NCI-H1417 (cell line): ENCODE measurements around the gene EPHA10.
"Not testable (repeated sequence)": the region's sequence is repeated elsewhere in the genome, so short reads cannot be mapped to it uniquely, and the experiment has no call there.

Experiments
- DNase-seq, 3 experiments: peaks; one replicate each; lab custom pipeline; 2025; lab: John Stamatoyannopoulos, UW

Gene EPHA10

DNA sequence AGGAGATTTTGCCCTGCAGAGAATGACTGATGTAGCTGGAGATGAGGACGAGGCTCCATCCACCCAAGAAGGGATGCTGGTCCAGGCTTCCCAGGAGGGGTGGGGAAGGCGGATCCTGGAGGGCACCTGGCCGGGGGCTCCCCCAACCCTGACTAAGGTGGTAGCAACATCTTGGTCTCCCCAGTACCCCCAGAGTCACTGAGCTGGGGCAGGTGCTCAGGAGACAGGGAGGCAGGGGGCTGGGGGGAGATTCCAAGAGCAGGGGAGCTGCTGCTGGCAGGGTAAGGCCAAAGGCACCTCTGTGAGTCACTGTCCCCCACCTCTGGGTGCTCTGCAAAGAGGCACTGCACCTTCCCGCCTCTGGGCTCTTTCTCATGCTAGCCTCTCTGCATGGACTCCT is 48.6 kb downstream of the EPHA10 start:
- no peak for DNase-seq

DNA sequence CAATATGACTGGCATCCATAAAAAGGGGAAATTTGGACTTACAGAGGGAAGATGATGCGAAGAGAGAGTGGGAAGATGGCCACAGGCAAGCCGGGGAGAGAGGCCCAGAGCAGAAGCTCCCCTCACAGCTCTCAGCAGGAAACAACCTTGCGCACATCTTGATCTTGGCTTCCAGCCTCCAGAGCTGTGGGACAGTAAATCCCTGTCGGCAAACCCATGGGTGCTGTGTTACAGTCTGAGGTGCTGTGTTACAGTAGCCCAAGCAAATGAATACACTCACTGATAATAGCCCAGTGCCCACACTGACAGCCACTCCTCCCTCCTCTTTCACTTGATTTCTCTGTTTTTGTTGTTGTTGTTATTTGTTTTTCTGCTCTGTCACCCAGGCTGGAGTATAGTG is 50.2 kb downstream of the EPHA10 start:
- DNase-seq = no peak

DNA sequence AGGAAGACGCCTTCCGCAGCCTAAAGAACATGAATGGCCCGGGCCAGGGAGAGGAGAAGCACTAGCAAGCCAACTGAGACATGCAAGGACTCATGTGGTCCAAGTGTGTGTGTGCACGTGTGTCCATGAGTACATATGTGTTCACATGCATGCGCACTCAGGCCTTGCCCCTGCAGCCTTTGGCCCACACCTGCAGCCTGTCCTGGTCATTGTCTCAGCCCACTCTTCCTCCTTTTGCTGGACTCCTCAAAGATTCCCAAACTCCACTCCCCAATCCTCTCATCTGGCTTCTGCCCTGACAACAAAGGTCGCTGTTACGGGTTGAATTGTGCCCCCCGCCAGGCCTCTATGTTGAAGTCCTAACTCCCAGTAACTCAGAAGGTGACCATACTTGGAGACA is 50.7 kb downstream of the EPHA10 start:
- no peak for DNase-seq

DNA sequence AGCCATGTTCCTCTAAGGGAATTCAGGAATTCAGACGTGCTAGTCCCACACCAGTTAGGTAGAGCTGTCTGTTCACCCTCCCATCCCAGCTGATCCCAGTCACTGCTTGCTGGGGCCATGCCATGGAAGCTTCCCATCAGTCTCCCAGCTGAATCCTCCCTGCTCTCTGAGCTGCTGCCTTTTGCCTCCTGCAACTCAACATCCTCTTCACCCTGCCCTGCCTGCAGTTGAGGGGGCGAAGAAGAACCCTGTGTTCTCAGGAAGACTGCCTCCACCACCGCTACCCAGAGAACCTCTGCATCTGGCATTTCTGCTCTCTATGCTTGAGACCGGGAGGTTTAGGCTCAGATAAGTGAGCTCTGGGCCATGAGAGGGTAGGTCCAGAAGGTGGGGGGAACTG is 56.4 kb downstream of the EPHA10 start:
- DNase-seq = no peak

DNA sequence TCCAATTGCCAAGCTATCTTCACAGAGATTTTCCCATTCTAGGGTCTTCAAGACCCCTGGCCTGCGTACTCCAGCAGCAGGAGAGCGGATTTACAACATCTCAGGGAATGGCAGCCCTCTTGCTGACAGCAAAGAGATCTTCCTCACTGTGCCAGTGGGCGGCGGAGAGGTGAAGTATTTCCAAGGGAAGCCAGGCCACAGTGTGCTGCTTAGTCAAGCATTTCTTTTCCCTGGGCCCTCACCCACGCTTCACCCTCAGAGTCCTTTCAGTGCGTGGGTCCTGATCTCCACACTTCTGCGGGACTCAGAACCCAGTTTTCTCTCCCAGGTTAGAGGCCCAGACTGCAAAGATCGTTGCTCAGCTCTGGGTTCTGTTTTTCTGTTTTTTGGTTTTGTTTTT is 59.5 kb downstream of the EPHA10 start:
- no peak for DNase-seq

DNA sequence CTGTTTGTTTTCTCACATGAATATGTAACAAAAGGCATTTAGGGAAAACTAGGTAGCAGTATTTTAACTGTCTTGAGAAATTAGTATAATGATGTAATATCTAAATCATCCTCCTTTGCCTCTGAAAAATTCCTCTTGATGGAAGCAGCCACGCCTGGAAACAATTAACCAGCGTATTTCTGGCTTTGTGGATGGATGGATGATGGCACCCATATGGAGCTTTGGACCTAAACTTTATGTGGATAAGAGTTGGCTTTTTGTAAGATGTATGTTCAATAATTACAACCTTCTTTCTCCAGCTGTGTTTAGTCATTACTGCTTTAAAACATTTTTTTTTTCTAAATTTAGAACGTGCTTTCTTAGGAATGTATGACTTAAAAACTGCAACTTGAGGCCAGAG is 60.0 kb downstream of the EPHA10 start:
- no peak for DNase-seq

DNA sequence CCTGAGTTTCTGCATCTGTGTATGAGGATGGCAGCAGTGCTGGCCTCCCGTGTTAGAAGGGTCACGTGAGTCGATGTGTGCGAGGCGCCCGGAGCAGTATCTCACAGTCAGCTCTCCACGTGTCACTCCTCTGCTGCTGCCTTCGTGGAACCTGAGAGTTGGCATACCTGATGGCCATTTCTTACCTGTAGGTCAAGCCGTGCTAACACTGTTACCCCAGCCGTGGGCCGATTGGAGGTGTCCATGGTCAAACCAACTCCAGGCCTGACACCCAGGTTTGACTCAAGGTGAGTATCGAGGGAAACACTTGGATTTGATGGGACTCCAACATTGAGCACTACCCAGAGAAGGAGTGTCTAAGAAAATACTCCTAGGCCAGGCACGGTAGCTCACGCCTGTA is 61.9 kb downstream of the EPHA10 start:
- DNase-seq = no peak

DNA sequence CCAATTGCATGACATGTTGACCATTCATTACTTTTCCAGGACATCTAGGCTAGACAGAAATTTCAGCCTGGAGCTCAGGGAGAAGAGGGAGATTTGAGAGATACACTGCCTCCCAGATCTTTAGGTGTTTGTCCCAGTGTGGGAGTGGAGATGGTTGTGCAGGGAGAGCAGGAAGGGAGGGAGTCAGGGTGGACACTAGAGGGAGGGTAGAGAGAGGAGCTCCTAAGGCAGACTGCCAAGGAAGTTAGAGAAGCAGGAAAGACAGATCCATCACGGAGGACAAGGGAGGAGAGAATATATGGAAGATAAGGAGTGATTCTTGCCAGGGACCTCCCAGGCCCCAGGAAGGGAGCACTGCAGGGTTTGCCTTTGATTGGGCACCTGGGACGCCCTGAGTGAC is 63.9 kb downstream of the EPHA10 start:
- DNase-seq = no peak

DNA sequence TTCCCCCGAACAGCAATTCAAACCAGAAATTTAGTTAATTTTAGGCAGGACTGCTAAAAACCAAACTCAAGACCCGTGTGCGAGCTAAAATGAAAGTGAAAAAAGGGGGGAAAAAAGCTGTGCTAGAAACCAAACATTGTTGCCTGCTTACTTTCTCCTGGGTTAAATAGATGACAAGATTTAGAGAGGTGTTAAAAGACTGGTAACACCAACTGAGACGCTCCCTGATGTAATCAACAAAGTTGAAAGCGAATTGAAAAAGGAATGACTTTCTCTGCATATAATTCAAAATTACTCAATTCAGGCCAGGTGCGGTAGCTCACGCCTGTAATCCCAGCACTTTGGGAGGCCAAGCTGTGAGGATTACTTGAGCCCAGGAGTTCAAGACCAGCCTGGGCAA is 65.8 kb downstream of the EPHA10 start:
- no peak for DNase-seq

DNA sequence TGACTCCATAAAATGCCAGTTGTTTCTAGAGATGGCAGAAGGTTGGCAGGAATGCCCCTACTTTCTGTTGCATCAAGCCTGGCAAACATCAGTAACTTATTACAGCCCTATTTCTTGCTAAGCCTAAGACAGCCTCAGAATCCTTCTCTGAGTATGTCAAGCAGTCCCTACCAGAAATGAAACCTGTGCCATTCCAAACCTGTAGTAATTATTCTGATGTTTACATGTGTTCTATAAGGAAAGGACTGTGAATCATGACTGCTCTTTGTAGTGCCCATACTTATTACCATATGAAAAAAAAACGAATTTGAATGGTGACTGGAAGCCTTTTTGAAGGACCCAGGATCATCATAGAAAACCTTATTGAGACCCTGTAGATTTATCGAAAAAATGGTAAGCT is 67.2 kb downstream of the EPHA10 start:
- no peak for DNase-seq

DNA sequence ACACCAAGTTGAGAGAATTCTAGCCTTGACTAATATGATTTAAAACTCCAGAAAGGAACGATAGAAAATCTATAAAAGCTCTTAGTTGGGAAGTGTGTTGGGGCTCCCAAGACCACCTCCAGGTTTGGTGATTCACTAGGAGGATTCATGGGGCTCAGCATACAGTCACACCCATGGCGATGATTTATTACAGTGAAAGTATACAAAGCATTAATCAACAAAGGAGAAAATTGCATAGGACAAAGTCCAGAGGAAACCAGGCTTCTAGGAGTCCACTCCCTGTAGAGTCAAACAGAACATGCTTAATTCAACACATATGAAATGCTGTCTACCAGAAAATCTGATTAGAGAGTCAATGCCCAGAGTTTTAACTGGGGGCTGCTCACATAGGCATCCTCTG is 67.8 kb downstream of the EPHA10 start:
- DNase-seq = no peak

DNA sequence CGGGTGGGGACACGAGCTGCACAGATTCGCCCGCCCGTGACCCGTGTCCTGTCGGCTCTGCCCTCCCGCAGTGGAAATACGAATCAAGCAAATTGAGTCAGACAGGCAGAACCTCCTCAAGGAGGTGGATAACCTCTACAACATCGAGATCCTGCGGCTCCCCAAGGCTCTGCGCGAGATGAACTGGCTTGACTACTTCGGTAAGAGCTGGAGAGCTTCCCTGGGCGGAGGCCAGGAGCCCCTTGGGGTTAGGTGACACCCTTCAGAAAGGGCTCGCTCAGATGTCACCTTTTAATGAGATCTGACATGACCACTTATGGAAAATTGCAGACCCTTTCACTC is 72.1 kb downstream of the EPHA10 start:
- peak in 1 of 3 experiments; percentile 18 for DNase-seq

DNA sequence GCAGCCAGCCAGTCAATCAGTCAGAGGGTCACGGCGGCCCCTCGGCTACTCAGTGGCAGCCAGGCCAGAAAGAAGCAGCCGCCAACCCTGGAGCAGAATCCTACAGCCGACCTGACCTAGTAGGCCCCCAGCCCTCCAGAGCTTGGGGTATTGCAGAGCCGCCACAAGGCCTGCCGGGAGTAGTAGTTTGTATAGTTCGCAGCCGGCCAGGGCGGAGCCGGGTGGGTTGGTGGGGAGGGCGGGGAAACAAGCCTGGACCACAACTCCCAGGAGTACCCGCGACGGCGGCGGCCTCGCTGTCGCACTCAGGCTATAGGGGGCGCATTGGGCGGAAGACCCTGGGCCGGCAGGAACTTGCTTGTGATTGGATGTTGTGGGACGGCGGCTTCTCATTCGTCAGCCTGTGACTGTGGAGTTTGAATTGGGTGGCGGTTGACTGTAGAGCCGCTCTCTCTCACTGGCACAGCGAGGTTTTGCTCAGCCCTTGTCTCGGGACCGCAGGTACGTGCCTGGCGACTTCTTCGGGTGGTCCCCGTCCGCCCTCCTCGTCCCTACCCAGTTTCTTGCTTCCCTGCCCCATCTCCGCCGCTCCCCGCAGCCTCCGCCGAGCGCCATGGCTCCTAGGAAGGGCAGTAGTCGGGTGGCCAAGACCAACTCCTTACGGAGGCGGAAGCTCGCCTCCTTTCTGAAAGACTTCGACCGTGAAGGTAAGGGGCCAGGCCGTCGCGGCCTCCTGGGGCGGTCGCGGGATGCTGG is 72.7 kb downstream of the EPHA10 start, which contains the start of gene CDCA8:
TSS of gene CDCA8 (plus strand) at position 439 of the 756 bp plus-strand sequence. CDS start at position 614, 175 bp downstream.
- DNase-seq = peak; percentile 95 to 98 (median 97)

DNA sequence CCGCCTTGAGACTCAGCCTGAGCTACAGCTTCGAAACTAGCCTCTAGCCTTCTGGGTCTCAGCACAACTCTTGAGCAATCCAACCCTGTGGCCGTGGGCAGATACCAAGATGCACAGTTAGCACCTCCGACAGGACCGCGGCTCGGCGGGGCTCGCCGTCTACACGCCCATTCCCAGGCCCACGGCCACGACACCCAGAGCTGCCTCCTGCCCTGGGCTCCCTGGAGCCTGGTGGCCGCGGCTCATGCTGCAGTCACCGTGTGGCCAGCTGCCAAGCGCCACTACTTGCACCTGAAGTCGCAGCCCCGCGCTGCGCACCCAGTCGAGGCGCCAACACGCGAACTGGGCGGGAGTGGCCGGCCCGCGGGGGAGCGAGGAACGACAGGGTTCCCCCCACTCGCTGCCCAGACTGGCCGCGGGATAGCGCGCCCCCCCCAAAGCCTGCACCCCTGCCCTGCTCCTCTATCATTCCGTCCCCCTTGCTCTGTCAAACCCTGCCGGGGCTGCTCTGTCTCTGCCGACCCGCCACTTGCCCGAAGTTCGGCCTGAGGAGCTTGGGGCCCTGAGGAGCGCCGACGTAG is 73.3 kb downstream of the EPHA10 start:
- peak in 2 of 3 experiments; percentile 58 to 61 for DNase-seq

DNA sequence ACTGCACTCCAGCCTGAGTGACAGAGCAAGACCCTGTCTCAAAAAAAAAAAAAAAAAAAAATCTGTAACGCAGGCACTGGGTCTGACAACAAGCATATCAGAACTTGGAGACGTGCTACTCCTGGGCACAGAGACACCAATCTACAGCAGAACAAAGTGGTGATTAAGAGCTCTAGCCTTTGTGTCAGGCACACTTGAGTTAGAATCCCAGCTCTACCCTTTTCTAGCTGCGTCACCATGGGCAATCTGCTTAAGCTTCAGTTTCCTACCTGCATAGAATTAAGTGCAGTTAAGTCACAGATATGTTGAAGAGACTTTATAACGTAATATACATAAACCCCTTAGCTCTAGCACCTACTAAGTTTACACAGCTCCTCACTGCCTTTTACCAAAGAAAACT is 76.0 kb downstream of the EPHA10 start:
- DNase-seq = no peak

DNA sequence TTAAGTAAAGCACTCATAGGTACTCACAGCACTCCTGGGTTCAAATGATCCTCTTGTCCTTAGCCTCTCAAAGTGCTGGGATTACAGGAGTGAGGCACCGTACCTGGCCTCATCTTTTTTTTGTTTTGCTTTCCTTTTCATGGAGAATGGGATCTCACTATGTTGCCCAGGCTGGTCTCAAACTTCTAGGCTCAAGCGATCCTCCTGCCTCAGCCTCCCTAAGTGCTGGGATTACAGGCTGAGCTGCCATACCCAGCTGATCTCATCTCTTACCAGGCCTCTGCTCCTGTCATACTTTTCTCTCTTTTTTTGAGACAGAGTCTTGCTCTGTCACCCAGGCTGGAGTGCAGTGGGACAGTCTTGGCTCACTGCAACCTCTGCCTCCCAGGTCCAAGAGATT is 77.2 kb downstream of the EPHA10 start:
- not testable (repeated sequence) for DNase-seq

DNA sequence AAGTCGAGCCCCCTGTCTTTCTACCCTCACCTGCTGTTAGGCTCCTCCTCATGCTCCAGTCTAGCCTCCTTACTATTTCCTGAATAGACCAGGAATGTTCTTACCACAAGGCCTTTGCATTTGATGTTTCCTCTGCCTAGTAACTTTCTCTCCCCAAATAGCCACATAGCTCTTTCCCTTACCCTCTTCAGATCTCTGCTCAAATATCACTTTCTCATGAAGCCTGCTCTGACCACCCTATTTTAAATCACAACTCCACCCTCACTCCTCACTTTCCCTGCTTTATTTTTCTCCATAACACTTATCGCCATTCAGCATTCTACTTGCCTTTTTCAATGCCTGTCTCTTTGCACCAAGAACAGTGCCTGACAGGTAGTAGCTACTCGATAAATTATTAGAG is 79.2 kb downstream of the EPHA10 start:
- DNase-seq = no peak

DNA sequence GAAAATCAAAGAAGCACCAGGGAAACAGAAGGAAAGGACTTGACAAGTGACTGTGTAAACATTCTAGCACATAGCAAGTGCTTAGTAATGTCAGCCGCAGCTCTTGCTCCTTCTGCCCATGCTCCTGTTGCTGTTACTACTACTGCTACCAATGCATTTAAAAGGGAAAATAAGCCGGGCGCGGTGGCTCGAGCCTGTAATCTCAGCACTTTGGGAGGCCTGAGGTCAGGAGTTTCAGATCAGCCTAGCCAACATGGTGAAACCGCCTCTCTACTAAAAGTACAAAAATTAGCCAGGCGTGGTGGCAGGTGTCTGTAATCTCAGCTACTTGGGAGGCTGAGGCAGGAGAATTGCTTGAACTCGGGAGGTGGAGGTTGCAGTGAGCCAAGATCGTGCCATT is 80.7 kb downstream of the EPHA10 start:
- not testable (repeated sequence) for DNase-seq

DNA sequence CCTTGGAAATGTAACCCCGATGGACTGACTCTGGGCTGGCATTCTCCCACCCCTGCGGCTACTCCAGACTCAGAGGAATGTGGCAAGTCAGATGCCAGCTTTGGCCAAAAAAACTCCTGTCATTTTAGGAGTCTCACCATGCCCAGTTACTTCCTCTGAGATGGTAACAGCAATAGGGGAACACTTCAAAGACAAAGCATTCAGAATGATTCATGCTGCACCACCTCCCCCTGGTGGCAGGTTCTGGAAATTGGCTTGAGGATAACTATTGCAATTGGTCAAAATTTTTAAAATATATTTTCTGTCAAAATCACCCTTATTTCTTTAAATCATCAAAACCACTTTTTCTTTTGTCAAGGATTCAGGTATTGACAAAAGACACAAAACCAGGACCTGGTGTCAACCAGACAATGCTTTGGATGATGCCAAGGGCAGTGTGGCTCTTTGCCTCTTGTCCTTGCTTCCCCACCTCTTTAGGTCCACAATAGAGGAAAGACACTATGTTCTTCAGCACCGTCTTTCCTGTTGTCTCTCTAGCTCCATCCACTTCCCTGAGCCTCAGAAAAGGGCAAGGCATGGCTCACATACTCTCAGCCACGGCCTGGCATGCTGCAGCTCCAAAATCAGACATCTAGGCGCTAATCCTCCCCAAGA is 82.5 kb downstream of the EPHA10 start:
- DNase-seq = peak; percentile 37 to 81 (median 57)

DNA sequence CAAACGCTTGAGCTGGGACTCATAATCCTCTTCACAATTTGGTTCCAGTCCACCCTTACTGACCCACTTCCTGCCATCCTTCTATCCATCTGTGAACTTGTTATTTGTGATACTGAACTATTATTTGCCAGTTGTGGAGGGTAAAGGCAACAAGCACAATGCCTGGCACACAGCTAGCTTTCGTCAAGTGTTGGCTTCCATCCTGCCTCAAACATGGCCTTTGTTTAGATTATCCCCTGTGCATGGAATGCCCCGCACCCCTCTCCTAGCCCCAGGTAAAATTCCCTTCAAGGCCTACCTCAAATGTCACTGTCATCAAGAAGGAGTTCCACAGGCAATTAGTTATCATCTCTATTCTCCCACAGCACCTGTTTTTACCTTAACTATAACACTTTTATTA is 84.0 kb downstream of the EPHA10 start:
- no peak for DNase-seq

DNA sequence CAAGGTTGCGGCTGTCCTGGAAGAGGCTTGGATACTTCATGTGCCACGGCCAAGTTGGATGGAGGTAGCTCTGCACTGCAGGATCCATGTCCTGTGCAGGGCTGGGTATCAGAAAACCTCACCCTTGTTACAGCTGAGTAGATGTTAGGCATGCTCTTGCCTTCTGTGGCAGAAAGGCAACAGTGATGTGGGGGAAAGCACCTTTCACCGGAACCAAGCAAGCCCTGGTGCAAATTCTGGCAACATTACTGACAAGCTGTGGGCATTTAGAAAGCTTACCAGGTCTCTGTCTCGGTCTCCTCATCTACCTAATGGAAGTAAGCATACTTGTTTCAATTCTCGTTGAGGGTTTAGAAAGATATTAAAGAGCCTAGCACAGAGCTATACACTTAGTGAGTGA is 87.1 kb downstream of the EPHA10 start:
- no peak for DNase-seq

DNA sequence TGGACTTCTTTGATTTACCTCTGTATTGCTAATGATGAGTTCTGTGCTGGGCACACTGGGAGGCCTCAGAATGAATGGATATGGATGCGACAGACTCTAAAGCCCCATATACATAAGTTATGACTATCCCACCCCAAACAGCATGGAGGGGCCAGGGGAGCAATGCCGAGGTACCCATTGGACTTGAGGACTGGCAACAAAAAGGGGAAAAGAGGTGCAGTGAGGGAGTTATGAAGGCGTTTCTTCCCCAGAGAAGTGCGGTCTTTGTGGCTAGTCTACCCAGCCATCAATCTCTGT is 87.8 kb downstream of the EPHA10 start:
- DNase-seq = no peak

DNA sequence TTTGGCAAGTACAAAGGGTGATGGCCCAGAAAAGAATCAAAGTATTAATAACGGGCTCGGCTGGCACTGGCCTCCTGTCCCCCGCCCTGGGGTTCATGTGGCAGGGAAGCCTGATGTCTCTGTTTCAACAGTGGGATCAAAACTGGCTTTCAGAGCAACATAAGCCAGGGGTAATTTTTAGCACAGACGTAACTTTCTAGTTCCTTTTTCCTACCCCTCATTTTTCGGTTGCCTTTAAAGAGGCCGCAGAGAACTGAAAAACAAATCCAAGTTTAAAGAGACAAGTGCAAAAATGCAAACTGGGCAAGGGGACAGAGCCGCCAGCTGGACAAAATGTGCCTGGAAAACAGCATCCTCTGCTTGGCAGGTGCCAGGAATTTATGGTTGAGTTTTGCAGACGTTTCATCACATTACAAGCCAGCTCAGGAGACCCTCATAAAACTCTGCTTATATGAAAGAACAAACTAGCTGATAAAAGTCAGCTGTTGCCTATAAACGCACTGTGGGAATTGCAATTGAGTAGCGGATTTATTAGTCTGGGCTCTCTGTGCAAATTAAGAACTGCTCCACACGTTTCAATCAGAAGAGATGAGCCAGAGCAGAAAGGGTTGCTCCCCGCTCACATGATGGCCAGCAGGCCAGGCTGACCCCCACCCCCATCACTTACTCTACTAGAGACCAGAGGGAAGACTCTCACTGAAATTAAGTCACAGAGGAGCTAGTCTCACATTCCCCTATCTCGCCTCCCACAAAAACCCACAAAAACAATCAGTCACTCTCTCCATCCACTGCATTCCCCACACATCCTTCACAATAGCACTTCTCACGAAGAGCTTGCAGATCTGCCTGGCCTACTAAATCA is 88.4 kb downstream of the EPHA10 start:
- no peak for DNase-seq
